ENCODE measurements around the gene FAM8A1.

Gene FAM8A1

GRCh38 chr6:17602888-17603287 lies 2.8 kb downstream of the FAM8A1 start:
- no peak for DNase-seq (ENCODE audit: low spot score)

GRCh38 chr6:17606606-17607005 lies 6.5 kb downstream of the FAM8A1 start:
- no peak for DNase-seq (ENCODE audit: low spot score)

- DNase-seq (ENCODE audit: low spot score): no peak
Observed at GRCh38 chr6:17610835-17611234, 10.7 kb downstream of the FAM8A1 start.

GRCh38 chr6:17612048-17612447 lies 11.9 kb downstream of the FAM8A1 start:
- no peak for DNase-seq (ENCODE audit: low spot score)

- DNase-seq (ENCODE audit: low spot score): no peak
Observed at GRCh38 chr6:17615794-17616193, 15.7 kb downstream of the FAM8A1 start.

GRCh38 chr6:17621003-17621402 lies 20.9 kb downstream of the FAM8A1 start:
- DNase-seq (ENCODE audit: low spot score): no peak

GRCh38 chr6:17622144-17622543 lies 22.0 kb downstream of the FAM8A1 start:
- no peak for DNase-seq (ENCODE audit: low spot score)

GRCh38 chr6:17624396-17624795 lies 24.3 kb downstream of the FAM8A1 start:
- no peak for DNase-seq (ENCODE audit: low spot score)

- DNase-seq (ENCODE audit: low spot score): no peak
Observed at GRCh38 chr6:17628873-17629272, 28.8 kb downstream of the FAM8A1 start.

- DNase-seq (ENCODE audit: low spot score): no peak
Observed at GRCh38 chr6:17629824-17630510, 29.9 kb downstream of the FAM8A1 start.

GRCh38 chr6:17630511-17631073 lies 30.5 kb downstream of the FAM8A1 start:
- DNase-seq (ENCODE audit: low spot score): no peak

GRCh38 chr6:17632934-17633333 lies 32.8 kb downstream of the FAM8A1 start:
- DNase-seq (ENCODE audit: low spot score): no peak

GRCh38 chr6:17633465-17634188 lies 33.5 kb downstream of the FAM8A1 start:
- DNase-seq (ENCODE audit: low spot score): no peak

GRCh38 chr6:17635568-17635967 lies 35.5 kb downstream of the FAM8A1 start:
- no peak for DNase-seq (ENCODE audit: low spot score)

GRCh38 chr6:17638212-17638715 lies 38.2 kb downstream of the FAM8A1 start:
- DNase-seq (ENCODE audit: low spot score): no peak

- no peak for DNase-seq (ENCODE audit: low spot score)
Observed at GRCh38 chr6:17640477-17640917, 40.4 kb downstream of the FAM8A1 start.

GRCh38 chr6:17648745-17649144 lies 48.6 kb downstream of the FAM8A1 start:
- no peak for DNase-seq (ENCODE audit: low spot score)

GRCh38 chr6:17650656-17651309 lies 50.7 kb downstream of the FAM8A1 start:
- DNase-seq (ENCODE audit: low spot score): no peak

- DNase-seq (ENCODE audit: low spot score): no peak
Observed at GRCh38 chr6:17653198-17653882, 53.2 kb downstream of the FAM8A1 start.

- DNase-seq (ENCODE audit: low spot score): no peak
Observed at GRCh38 chr6:17656092-17656491, 56.0 kb downstream of the FAM8A1 start.

- no peak for DNase-seq (ENCODE audit: low spot score)
Observed at GRCh38 chr6:17656644-17657043, 56.5 kb downstream of the FAM8A1 start.

Measured in putamen (tissue), 1 donor.